Activated T-cell treated with anti-CD3 and anti-CD28 coated beads for 48 hours (primary cell): ENCODE results near the gene CMSS1.

Source experiments
- DNase-seq: peaks from one replicate; pipeline ENCODE4 v3.0.0-alpha.2; 2020; ENCODE audit warnings: low read depth

The CMSS1 gene

DNA sequence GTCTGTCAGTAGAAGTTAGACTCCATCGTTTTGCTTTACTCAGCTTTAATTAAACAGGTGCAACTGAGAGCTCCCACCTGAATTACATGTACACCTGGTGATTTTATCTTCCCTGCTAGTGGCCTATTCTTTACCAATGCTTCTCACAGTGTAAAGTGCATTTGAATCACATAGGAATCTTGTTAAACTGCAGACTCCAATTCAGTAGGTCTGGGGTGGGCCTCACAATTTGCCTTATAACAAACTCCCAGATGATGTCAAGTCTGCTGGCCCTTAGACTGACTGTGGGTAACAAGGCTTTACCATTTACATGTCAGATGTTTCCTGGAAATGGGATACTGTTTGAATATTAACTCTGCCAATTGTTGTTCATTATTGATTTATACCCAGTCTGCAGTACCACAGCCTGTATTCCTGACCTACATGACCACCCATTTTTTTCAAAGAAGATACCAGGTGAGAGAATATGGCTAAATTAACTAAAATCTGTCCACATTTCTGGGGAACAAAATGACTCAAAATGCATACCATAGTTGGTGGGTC is 37.2 kb downstream of the CMSS1 start:
- no peak for DNase-seq

DNA sequence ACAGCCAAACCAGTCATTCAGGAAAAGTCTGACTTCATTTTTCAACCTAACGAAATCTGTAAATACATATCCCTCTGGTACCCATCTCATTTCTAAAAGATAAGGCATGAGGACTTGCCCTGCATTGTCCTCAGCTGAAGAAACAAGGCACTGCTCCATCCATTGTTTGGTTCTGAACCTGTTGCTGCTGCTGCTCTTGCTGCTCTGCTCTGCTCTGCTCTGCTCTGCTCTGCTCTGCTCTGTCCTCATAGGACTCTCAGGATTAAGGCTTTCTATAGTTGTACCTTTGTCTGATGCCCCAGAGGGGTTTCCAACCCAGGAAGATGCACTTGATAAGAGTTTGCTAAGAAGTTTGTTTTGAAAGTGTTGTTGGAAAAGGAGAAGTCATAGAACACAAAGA is 38.2 kb downstream of the CMSS1 start:
- DNase-seq = no peak

DNA sequence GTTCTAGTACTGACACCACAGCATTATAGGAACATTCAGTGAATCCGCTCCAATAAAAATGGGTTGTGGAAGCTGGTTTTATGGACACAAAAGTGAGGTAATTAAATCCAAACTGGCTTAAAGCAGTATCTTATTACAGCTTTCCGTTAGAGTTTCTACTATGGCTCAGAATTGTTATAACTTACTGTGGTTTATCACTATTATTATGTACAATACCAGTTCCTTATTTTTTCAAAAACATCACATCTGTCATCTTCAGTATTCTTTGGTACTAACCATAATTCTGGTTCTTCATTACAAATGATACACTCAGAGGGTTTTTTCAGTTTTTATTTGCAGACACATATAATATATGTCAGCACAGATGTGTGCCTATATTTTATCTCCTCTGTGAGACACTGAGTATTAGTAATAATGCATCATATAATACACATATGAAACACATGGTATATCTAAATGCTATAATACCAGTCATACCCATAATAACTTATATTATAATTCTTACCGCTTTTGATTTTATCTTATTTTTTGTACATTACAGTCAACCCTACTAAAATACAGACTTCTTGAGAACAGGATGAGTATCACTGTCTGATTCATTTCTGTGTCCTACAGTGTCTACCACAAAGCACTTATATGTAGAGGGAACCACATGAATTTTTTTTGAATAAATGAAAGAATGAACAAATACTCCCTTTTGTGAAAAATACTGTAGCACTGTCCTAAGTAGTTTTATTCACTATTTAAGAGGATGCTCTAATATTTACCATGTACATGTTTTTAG is 39.0 kb downstream of the CMSS1 start:
- DNase-seq = no peak

DNA sequence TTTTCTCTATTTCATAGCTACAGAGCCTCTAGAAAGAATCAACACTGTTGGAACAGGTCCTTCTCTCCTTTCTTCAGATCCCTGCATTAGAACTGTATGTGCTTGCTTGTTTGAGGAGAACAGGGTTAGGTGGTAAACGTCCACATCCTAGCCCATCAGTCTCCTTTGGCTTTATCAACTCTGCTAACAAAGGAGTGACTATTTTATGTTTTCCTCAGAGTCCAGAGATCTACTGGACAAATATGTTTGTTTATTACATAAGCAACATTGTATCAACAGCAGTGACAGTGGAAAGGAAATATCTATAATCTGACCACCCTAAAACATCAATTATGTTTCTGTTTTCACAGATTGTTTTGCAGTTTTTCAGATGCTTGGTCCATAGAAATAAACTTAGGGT is 39.6 kb downstream of the CMSS1 start:
- no peak for DNase-seq

DNA sequence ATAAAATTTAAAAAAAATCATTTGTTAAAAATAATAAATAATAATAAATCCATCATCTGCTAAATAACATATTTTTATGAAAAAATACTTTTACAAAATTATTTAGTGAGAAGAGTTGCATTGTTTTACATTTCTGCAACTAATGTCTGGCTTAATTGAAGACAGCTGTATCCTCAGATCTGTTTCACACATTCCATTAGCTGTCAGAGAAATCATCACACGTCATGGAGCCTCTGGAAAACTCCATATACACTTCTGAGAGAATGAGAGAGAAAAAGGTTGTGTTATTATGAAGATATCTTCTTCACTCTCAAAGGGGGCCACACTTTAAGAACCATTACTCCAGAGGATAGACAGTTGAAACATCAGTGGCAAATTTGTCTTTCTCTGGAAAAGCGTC is 40.8 kb downstream of the CMSS1 start:
- DNase-seq = no peak

DNA sequence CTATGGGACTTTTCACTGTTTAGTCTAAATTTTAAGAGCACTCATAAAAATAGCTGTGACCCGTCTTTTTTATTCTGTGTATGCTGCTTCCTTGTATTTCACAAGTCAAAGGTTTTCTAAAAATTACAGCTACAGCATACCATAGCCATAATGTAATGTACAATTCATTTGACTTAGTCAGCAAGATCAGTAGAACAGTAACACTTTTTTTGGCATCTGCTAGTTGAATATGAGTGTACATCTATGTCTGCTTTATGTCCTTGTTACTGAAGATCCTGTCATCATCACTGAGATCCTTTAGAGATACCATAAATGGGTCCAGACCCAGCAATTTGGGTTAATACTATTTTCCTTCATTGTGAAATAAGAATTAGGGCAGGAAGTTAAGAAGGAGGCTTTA is 42.2 kb downstream of the CMSS1 start:
- DNase-seq = no peak

DNA sequence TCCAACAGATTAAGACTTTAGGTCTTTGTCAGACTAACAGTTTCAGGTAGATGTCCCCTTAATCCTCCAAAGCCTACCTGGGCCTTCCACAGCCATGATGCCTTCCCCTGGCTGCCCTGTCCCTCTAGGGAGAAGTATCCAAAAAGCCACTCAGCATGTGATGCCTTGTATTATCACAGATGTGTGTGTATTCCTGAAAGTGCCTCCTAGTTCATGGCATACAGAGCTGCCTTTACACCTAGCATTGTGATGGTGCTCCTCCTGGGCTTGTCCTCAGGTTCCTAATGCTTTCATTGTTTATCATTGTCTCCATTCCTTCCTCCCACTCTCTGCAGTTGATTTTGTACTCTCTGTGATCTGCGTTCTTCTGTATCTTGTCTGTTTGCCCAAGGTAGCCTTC is 43.6 kb downstream of the CMSS1 start:
- DNase-seq = no peak

DNA sequence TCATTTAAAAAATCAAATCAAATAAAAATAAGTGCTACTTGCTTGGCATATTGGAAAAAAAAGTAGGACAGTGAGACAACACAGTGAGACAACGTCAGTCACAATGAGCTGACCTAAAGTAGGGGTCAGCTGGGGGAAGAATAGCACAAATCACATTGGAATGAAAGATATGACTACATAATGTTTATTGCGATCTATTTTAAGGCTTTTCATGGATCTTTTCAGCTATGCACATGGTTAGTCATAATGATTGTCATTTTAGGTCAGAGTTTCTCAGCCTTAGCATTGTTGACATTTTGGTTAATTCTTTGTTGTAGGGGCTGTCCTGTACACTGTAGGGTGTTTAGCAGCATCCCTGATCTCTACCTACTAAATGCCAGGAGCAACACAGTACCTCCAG is 44.5 kb downstream of the CMSS1 start:
- DNase-seq = no peak

DNA sequence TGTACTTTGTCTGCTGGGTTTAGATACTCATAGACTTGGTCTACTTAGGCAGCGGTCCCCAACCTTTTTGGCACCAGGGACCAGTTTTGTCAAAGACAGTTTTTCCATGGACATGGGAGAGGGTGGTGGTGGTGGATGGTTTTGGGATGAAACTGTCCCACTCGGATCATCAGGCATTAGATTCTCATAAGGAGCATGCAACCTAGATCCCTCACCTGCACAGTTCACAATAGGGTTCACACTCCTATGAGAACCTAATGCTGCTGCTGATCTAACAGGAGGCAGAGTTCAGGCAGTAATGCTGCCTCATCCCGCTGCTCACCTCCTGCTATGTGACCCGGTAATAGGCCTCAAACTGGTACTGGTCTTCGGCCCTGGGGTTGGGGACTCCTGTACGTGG is 45.3 kb downstream of the CMSS1 start:
- DNase-seq = no peak

DNA sequence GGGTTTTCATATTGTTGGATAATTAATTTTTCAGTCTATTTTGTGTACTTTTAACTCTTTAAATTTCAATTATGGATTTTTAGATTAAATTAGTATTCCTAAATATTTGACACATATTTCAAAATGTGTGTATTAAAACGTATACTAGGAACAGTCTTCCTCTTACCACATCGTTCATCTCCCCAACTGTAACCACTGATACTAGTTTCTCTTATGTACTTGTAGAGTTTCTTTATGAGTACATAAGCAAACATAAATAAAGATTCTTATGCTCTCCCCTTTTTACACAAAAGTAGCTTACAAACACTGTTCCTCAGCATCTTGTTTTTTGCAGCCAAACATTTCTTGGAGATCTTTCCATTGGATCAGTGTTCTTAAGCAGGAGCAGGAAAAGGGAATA is 45.9 kb downstream of the CMSS1 start:
- no peak for DNase-seq

DNA sequence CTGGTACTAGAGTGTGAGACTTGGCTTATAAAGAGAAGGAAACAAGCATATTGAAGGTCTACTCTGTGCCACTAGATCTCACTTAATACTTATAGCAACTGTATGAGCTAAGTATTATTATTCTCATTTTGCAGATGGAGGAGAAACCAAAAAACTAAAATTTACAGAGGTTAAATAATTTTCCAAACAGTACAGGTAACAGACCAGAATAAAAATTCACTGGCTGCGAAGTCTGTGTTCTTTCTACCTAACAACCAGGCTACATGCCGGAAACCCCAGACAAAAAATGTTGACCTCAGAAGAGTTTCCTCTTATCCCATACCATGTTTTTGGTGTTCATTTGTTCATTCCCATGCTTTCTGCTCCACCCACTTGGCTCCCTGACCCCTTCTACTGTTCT is 46.6 kb downstream of the CMSS1 start:
- DNase-seq = no peak

DNA sequence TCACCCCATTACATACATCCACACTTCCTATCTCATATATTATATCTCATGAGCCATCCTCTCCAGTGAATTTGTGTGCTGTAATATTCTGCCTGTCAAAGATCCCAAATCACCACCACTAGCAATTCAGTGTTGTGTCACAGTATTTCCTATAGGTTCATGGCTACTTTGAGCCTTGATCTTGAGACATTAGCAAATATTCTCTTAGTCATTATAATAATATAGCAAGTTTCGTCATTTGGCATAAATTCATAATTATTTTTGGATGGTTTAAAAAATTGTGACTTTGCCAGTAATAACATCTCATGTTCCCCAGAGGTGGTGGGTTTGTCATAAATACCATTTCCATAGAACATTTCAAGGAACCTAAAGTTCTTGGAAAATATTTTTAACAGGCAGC is 47.7 kb downstream of the CMSS1 start:
- no peak for DNase-seq

DNA sequence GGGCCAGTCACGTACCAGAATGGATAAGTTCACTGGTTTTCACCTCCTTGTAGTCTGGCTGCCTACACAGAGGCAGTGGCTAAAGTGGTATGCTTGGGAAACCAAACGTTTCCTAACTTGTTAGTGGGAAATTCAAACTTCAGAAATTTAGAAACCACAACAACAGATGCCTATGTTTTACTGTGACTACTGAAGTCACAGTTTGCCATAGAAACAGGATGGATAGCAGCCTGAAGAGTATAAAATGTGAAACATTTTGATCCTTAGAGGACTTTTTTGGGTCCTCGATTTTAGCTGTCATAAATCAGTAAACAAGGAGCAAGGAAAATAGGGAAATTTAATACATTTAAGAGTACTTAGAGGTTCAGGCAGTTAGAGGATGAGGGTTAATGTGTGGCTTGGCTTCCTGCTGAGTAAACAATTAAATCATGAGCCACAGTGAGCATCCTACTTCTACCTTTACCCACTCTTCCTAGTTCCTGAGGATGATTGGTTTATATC is 48.6 kb downstream of the CMSS1 start:
- no peak for DNase-seq

DNA sequence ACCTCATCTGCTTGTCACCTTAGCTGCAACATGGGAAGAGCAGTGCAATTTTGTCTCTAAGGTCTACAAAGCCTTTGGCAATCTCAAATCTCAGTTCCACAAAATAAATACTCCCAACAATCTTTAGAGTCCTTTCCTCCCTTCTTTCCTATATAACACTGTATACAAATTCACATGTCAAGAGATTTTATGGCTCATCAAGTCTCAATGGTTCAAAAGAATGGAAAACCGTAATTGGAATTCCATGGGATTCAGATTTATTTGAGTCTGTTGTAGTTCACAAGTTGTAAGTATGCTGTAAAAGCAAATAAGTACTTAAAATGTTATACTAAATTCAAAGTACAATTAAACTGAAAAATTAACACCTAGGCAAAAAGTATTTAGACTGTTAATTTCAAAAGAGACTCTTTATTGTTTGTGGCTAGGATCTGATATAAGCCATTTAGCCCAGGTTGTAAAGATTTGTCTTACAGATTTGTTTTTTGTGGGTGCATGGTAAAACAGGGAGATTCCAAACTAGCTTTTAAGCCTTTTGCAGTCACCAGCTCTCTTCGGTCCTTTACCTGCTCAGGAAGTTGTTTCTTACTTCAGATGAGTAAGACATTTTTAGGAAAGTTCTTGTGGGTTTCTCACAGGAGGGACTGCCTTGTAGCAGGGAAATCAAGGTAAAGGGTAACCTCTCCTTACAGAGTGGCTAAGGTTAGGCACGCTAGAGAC is 50.1 kb downstream of the CMSS1 start:
- no peak for DNase-seq

DNA sequence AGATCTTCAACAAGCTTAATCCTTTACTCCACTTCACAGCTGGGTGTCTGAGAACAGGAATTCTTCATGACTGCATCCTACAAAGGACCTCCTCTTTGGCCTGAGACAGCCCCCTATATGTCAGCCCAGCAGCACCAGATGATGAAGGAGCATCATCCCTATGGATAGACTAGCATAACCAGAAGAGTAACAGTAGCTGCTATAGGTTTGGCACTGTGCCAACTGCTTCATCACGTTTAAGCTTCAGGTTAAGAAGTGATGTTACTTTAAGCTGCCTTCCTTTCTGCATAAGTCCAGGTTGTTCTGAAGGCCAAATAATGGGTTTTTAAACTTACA is 50.6 kb downstream of the CMSS1 start:
- DNase-seq = no peak

DNA sequence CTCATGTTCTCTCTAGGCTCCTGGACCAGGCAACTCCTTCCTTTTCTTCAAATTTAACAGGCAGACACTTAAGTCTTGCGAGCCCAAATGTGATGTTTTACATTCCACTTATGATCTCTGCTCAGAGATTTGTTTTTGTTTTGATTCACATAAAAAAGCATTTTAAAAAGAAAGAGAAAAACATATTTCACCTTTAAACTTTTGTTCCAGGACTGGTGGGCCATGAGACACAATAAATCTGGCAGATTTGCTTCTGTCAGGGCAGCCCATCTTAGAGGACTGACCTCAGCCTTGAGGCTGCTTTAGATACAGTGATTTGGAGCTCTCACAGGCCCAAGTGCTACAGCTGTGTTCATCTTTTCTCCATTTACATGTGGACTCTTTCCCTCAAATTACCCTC is 52.0 kb downstream of the CMSS1 start:
- no peak for DNase-seq

DNA sequence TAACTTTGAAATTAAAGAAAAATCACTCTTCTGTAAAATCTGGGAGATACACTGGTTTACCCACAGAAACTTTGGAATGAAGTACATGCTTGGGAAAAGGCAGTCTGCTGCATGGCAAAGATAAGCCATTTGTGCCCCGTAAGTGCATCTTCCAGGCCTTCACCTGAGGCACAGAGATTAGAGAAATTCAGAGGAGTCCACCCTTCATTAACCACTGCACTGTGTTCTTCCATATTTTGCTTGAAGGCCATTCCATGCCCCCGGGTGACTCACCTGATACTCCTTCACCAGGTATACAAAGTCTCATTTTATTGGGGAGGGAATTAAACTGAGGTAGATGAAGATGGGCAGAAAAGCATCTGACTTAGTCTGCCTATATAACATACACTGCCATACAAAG is 53.0 kb downstream of the CMSS1 start:
- DNase-seq = no peak

DNA sequence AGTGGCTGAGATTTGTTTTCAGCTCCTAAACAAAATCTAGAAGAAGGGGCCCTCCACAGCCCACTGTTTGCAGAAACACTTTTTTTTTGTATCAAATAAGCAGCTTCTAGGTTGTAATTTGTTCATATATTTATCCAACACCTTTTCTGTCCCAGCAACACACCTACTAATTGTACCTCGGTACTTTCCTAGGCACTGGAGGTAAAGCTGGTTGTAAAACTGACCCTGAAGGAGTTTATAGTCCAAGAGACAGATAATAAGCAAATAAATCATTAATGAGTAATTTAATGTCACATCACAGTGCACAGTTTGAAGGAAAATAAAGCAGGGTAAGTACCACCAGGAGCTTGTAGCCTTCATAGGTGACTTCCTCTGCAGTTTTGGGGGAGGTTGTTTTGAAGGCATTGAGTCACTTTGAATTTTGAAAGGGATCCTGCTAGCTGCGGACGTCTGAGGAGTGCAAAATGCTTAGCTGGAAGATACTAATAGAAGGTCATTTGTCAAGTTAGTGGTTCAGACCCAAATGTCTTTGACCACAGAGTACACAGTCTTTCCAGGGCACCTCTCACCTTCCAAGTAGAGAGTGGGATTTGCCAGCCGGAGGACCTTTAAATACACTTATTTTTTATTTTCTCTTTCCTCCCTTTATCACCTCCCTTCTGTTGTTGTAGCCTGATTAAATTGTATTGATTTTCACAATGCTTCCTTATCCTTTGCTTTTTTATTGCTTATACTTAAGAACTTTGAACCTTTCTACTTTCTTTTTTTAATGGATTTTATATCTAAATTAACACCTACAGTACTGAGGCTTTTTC is 53.8 kb downstream of the CMSS1 start:
- no peak for DNase-seq

DNA sequence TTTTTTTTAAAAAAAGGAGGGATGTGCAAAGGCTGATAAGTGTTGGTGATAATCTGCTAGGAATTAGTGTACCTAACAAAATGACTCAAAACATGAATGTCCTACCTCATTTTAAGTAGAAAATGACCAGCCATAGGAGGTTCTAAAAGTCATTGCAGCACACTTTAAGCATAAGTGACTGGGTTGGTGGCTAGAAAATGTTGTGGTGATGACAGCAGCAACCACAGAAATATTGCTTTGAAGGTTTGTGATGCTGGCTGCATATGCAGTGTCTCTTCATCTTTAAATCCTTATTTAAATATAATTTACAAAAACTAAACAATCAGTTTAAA is 55.2 kb downstream of the CMSS1 start:
- no peak for DNase-seq

DNA sequence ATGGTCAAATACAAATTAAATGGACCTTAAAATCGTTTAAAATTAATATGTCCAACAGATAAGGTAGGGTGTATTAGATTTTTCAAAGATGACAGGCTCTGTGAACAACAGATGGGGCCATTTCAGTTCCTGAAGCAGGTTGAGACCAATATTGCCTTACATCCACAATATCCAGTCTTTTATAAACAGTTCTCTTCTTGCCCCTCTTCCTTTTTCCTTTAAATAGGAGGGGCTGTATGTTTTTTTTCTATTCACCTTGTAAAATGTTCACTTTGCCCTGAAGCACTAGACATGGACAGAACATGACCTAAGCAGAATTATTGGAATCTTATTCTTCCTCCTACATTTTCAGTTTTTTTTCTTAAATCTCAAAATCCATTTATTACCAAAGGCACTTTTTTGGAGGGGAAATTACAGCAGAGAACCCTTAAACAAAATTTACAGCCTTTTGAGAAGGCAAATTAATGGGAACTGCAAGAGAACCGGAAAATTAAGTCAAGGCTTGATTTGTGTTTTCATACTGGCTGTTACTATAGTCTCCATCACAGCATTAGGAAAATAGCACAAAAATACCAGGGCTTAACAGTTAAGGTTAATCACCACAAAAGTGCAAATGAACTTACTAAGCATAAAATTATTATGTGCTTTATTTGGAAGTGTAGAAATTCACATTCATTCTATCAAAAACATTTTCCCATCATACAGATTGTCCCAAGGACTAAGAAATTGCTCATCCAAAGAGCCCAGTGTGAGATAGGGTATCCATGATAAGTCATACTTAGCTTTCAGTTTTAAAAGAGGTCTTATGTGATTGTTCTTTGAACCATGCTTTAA is 55.8 kb downstream of the CMSS1 start:
- DNase-seq = no peak

DNA sequence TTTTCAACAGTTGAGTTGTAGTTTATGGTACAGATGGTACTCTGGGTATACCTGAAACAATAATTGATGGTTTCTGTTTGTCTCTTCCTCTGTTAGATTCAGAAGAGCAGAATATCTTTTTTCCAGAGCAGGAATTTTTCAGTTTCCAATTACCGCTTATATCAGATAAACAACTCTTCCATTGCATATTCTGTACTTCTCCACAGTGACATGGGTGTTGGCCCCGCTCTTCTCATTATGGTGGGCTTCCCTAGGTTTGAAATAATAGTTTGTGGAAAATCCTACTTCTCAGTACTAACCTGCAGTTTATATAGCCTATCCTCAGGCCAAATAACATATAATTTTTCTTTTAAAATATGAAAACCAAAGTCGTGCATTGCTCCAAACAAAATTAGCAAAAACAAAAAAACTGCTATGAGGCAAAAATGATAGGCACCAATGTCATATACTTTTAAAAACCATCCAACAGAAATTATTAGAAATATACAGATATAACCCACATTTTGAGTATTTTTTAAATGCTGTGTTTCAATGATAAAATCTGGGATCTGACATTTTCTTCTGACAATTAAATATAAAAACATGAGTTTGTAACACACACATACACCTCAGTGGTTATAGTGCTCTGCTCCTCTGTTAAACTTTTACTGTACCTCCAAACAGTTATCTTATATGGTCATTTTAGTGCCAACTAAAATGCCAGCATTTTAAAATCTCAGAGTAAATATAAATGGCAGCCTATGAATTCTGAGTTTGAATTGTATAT is 56.8 kb downstream of the CMSS1 start:
- no peak for DNase-seq
